HG02623 (cell line): ENCODE data around the gene MYO5C.

ENCODE experiments used
- ATAC-seq: cut with Tn5 transposase; IDR thresholded peaks from one replicate; pipeline ENCODE4 v1.9.1; 2021; ENCODE audit warnings: moderate library complexity; ENCODE audit not compliant: unreplicated experiment

Gene MYO5C

GRCh38 chr15:52281085-52282035 lies 14.2 kb downstream of the MYO5C start:
- ATAC-seq: no peak

DNA sequence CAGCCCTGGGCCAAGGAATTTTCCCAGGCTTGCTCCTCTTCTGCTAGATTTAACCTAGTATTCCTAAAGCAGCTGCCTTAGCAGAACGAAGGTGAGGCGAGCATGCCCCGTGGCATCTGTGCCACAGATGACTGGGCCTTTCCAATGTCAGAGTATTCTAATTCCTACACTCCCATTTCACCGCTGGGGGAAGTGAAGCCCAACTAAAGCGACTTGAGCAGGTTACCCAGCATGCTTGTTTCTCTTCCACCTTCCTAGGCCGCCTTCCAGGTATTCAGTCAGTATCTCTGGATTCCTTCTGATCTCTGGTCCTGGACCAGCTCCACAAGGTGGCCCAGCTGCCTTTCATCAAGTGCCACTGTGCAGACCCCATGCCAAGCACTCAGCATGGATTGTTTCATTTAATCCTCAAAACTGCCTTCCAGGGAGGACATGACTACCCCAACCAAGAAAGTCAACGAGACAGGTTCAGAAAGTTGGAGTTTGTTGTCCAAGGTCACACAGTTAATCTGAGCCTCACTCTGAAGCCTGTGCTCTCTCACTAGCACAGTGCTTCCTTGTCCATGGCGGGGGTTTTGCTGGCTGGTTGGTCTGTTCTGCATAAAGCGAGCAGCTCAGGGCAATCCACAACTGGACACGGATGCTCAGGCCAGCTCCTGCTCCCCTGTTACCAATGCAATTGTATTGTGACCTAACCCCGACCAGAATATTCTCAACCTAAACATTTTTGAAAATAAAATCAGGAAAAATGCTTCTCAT lies 15.1 kb downstream of the MYO5C start:
- no peak for ATAC-seq

- ATAC-seq: no peak
These were observed 16.8 kb downstream of the MYO5C start for GRCh38 chr15:52278636-52279367.

- no peak for ATAC-seq
These were observed 17.5 kb downstream of the MYO5C start for GRCh38 chr15:52278135-52278534.

DNA sequence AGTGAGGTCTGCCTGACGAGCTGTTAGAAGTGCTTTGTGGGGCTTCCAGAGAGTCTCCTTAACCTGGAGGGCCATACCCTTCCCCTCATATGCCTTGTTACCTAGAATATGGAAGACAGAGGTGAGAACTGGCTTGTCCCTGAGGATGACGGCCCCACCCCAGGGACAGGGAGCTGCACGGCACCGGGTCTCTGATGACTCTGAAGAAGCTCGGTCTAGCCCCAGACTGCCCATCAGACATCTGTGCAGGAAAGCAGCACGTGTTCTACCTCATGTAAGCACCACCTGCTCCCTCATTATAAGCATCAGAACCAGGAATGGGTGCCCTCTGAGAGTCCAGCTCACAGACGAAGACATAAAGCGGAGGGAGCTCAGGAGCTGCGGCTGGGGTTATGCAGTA lies 18.0 kb downstream of the MYO5C start:
- ATAC-seq: no peak

DNA sequence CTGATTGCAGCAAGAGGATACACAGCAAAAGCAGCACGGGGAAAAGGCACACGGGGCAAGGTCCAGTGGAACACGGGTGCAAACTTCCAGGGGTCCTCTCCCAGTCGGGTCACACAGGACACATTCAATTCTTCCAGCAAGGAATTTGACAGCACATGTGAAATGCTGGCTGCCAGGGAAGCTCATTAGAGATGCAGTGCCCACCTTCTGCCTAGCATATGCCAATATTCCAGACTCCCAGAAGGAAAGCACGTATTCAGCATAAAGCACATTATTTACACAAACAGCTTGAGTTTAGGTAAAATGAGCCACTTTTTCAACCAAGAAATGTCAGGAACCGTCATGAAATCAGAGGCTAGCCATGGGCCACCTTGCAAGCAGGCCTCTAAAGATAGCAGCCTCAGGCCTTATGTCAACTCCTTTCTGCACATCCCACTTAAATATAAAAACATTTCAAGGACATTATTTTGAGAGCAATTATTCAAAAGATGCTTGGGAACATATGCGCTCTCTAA lies 19.3 kb downstream of the MYO5C start:
- ATAC-seq: no peak

DNA sequence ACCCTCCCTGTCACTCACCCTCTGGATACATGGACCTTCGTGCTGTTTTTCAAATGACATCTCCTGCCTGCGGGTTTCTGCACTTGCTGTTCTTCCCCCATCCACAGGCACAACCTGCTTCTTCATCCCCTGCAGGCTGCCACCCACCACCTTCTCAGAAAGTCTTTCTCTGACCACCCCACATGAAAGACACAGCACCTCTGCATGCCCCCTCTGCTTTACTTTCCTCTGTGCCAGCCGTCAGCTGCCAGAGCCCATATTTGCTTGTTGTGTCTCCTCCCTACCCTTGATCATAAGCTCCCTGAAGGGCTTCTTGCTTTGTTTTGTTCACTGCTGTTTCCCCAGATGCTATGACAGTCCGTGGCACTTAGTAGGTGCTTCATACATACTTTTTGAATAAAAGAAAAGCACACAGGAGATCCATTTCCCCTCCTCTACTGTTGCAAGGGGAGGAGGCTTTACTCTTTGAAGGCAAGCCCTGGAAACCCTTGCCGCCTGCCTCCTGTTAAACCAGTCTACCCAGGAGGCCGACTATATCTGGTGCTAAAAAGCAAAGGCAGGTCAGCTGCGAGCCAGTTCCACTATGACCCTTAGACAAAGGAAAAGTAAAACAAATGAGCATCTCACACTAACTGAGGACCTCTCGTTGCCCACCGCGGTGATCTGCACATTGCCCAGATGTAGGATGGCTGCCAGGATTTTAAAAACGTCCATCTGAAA lies 31.9 kb downstream of the MYO5C start:
- ATAC-seq: no peak

GRCh38 chr15:52262364-52262763 lies 33.2 kb downstream of the MYO5C start:
- no peak for ATAC-seq

GRCh38 chr15:52261498-52262242 lies 33.9 kb downstream of the MYO5C start:
- peak; percentile 100 for ATAC-seq

DNA sequence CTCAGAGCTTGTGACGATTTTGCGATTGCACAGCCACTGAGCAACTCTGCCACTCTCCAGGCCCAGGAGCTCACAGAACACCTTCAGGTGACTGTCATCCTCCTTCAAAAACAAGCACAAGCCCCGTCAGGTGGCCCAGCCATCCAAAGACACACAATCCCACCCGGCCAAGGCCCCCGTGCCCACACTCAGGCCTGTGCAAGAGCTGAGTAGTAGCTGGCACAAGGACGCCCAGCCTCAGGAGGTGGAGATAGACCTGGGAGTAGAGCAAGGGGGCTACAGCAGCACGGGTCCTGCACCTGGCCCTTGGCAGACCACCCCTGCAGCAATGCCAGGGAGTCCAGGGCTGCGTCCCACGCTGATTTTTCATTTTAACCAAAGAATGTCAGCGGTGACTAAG lies 34.6 kb downstream of the MYO5C start:
- no peak for ATAC-seq

DNA sequence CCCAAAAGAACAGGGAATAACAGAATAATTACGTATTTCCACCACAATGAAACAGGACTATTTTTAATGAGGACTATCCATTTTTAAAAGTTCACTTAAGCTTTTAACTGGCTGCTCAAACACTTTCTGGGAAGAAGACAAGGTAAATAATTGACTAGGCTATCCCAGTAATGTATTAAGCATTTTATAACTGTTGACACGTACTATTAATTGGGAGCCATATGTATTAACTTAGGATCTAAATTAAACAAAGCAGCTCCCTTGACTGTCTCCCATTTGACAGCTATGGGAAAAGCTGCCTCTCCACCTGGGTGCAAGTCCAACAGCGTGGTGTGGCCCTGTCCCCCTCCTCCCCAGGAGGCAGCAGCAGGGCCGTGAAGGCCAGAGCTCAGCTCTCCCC lies 36.1 kb downstream of the MYO5C start:
- no peak for ATAC-seq

DNA sequence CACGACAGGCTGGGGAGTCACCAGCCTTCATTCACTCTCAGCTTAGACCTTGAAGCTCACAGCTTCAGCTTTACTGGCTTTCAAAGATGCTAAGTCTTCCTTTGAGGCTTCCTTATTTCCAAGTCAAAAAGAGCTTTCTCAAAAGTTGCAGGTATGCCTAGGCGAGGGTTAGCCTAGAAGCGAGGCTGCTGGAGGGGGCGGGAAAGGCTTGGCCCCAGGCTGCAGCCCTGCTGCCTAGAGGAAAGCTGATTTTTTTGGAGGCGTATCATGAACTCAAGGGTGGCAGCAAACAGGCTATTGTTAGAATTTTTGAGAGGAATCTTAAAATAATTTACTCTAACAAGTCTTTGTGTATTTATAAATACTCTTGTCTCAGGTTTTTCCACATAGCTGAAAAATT lies 37.1 kb downstream of the MYO5C start:
- ATAC-seq: no peak

- no peak for ATAC-seq
These were observed 37.9 kb downstream of the MYO5C start for GRCh38 chr15:52257734-52258062.

DNA sequence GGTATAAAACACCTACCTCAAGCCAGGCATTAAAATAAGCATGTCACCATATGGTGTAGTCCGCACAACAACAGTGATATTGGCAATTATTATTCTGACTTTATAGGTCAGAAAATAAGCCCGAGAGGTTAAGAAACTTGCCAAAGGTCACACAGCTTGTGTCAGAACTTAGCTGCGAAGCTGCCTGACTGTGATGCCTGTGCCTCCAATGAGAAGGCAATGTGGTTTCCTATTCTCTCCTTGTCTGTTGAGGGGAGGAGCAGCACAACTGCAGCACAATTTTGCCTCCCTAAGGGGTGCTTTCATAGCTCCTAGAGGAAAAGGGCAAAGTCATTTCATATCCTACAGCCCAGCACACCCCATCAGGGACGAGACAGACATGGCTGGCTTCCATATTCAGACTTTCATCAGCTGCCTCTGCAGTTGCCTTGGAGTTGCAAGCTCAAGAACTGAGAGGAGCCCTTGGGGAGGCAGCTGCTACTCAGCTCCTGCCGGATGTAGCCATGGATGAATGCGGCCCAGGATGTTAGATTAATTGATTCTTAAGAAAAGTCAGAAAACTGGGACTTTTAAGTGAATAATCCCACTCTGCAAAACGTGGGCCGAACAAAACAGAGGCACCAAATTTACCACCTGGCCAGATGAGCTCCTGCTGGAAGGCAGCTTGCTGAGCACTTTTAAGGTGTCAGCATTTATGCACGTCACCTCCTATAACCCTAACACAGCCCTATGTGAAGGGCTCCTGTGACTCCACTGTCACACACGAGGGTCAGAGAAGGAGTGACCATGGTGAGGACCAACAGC lies 38.5 kb downstream of the MYO5C start:
- ATAC-seq: no peak

DNA sequence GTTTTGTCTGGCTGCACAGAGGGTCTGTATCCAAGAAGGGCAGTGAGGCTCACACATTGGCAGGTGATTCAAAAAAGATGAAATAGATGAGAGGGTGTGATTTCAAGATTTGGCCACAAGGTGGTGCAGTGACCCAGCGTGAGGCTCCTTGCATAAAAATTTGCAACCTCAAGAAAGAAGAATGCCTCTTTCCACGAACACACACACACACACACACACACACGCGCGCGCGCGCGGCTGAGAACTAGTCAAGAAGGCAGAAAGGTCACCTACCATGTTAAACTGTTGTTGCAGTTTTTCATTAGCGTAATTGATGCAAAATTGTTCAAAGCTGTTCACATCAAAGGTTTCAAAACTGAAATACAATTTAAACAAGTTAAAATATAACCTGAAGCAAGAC lies 39.2 kb downstream of the MYO5C start:
- ATAC-seq: no peak

DNA sequence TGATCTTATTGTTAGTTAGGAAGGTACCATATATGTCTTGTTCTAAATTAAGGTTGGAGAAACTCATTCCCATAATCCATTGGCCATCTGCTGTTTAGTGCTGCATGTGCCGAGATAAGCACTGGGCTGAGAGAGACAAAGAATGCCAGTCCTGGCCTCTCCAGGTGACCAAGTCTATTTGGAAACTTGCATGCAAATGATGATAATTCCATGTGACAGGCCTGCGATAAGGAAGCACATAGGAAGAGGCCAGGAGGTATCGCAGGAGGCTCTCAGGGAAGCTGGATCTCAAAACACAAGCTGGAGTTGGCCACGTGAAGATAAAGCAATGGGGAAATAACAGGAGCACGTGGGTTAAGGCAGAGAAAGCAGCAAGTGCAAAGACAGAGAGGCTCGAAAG lies 39.7 kb downstream of the MYO5C start:
- ATAC-seq: no peak

- no peak for ATAC-seq
These were observed 40.6 kb downstream of the MYO5C start for GRCh38 chr15:52255008-52255407.

GRCh38 chr15:52254391-52254790 lies 41.2 kb downstream of the MYO5C start:
- ATAC-seq: no peak

DNA sequence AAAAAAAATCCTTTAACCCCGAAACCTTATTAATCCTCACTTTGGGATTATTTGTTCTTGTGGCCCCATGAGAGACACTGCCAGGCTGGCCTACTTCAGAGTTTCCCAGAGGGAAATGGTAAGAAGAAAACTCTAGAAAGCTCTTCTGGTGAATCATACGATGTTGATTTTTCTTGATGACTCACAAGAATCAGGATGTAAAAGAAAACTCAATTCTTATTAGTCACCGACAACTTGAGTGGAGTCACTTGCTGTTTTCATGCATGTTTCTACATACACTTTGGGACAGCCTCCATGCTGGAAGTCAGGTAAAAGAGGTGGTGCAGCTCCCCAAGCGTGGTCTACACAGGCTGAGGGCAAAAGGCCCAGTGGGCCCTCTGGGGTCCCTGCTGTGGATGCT lies 42.8 kb downstream of the MYO5C start:
- ATAC-seq: no peak
